GM06990 (cell line): ENCODE results near the gene SLC5A9.
A peak's percentile ranks its signal among the peaks of the same experiment; 100 is the strongest.
"Not testable (repeated sequence)": the region's sequence is repeated elsewhere in the genome, so short reads cannot be mapped to it uniquely, and the experiment has no call there.

Experiments used
- DNase-seq: peaks from one replicate; pipeline ENCODE4 v3.0.0-alpha.2; 2011; ENCODE audit not compliant: insufficient read length; ENCODE audit errors: extremely low read depth
- H3K27me3 ChIP-seq: replicated peaks from 2 replicates; pipeline ENCODE4 v1.6.0; 2011; ENCODE audit warnings: low read length; ENCODE audit not compliant: control insufficient read depth, insufficient read depth
- H3K36me3 ChIP-seq: 2 replicates; pipeline ENCODE4 v1.5.1; 2011; ENCODE audit warnings: low read length; ENCODE audit not compliant: control insufficient read depth, insufficient read depth
- H3K4me3 ChIP-seq: replicated peaks from 2 replicates; pipeline ENCODE4 v1.5.1; 2011; ENCODE audit warnings: low read depth, mild to moderate bottlenecking, control low read depth, low read length
- CTCF ChIP-seq: IDR thresholded peaks from 2 replicates; pipeline ENCODE4 v1.5.1; 2011; ENCODE audit warnings: low read length, control low read depth, mild to moderate bottlenecking, inconsistent platforms; ENCODE audit not compliant: insufficient read depth, poor library complexity, severe bottlenecking

SLC5A9 gene

GRCh38 chr1:48284696-48285420, 62.3 kb downstream of the SLC5A9 start:
- H3K4me3 ChIP-seq, DNase-seq, H3K36me3 ChIP-seq, H3K27me3 ChIP-seq: not testable (repeated sequence)
- peak; percentile 17 for TF ChIP-seq CTCF

DNA sequence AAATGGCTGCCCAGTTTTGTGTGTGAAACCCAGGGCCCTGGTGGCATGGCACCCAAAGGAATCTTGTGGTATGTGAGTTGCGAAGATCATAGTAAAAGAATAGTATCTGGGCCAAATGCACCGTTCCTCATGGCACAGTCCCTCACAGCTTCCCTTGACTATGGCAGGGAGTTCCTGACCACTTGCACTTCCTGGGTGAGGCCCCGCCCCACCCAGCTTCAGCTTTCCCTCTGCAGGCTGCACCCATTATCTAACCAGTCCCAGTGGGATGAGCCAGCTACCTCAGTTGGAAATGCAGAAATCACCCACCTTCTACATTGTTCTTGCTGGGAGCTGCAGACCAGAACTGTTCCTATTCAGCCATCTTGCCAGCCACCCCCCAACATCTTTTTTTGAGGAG, 63.0 kb downstream of the SLC5A9 start:
- TF ChIP-seq CTCF, result no peak
- Histone ChIP-seq H3K4me3 (no peak overlapping the region), H3K27me3 (no peaks in the 10 kb centered on the region), H3K36me3 (no peaks in the 10 kb centered on the region)
- no peak for DNase-seq

DNA sequence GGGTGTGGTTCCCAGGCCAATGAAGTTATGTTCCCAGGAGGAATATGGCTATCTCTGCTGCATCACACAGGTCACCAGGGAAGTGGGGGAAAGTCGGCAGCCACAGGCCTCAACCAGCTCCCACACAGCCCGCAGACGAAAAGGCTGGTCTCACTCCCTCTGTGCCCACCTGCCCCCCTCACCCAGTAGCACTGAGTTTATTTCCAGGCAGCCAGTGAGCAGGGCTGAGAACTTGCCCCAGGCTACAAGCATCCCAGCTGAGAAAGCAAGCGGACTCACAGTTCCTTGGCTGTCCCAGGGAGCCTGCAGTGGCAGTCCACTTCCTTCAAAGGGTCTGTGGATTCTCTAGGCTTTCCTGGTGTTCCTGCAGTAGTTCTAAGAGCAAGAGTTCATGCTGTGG, 68.9 kb downstream of the SLC5A9 start:
- Histone ChIP-seq H3K4me3 (no peak overlapping the region), H3K27me3 (no peaks in the 10 kb centered on the region), H3K36me3 (no peaks in the 10 kb centered on the region)
- TF ChIP-seq CTCF, result no peak
- DNase-seq, result no peak

- Histone ChIP-seq H3K36me3 (no peaks in the 10 kb centered on the region), H3K4me3 (no peak overlapping the region), H3K27me3 (no peaks in the 10 kb centered on the region)
- no peak for TF ChIP-seq CTCF
- DNase-seq, result no peak
Measured at GRCh38 chr1:48292706-48293105, 70.2 kb downstream of the SLC5A9 start.

DNA sequence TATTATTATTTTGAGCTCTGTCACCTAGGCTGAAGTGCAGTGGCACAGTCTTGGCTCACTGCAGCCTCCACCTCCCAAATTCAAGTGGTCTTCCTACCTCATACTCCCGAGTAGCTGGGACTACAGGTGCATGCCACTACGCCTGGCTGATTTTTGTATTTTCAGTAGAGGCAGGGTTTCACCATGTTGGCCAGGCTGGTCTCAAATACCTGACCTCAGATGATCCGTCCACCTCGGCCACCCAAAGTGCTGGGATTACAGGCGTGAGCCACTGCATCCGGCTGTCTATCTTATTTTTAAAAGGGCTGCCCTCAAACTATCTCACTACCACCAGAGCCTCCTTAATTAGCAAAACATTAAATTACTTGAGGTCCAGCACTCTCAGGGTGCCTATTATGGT, 71.6 kb downstream of the SLC5A9 start:
- not testable (repeated sequence) for H3K4me3 ChIP-seq, H3K27me3 ChIP-seq, DNase-seq, H3K36me3 ChIP-seq

DNA sequence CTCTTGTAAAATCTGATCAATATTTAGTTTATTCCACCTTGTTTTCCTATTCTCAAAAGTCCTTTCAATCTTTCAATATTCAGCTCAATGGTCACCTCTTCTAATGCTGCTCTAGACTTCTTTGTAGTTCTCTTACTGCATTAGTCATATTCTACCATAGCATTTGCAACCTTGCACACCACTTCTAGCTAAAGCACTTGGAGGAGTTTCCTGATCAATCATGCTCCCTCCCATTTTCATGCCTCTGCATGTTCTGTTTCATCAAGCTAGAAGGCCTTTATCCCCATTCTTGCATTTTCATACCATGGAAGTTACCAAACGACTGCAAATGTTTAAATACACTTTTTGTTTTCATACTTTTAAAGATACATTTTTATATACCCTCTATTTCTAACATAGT, 72.1 kb downstream of the SLC5A9 start:
- DNase-seq, result no peak

More for the DNA sequence above, 72.1 kb downstream of the SLC5A9 start:
- Histone ChIP-seq H3K4me3 (no peak overlapping the region), H3K27me3 (no peaks in the 10 kb centered on the region), H3K36me3 (no peaks in the 10 kb centered on the region)
- TF ChIP-seq CTCF, result no peak
